OCI-LY1 (cell line): ENCODE results near the gene HTRA3.

Experiments
- CTCF ChIP-seq: fragments of 200-600 bp; sonication (generic), shearing (Covaris generic); IDR thresholded peaks from 2 replicates; pipeline ENCODE4 v1.5.1; 2017; ENCODE audit warnings: mild to moderate bottlenecking, antibody characterized with exemption, low read length, moderate library complexity, mixed read lengths
- EZH2 ChIP-seq: fragments of 200-600 bp; sonication (generic), shearing (Covaris generic); IDR thresholded peaks from 2 replicates; pipeline ENCODE4 v1.8.0; 2017; ENCODE audit warnings: borderline replicate concordance, mixed run types, mild to moderate bottlenecking, antibody characterized with exemption, low read length, moderate library complexity, mixed read lengths

GRCh38 chr4:8329859-8330761 is 60.6 kb downstream of the HTRA3 start:
- TF ChIP-seq CTCF, result no peak
- no peak for TF ChIP-seq EZH2
